HepG2 (cell line): Measurements from ENCODE around the gene AKAP10. TPM values are rescaled to one million over a fixed set of nuclear protein-coding genes. Genes with fewer than 3 reads are reported as not detected.

Source experiments
- KDM5A ChIP-seq: fragments of 200-600 bp; sonication (generic); IDR thresholded peaks from 2 replicates; pipeline ENCODE4 v1.7.0; 2018; ENCODE audit warnings: antibody characterized with exemption, mild to moderate bottlenecking, low read length, borderline replicate concordance
- RORA ChIP-seq: sonication (generic); formaldehyde crosslinking; IDR thresholded peaks from 2 replicates; pipeline ENCODE4 v1.5.0; 2020; ENCODE audit warnings: mild to moderate bottlenecking, missing genetic modification reagents, moderate library complexity
- ZNF121 ChIP-seq: sonication (generic); formaldehyde crosslinking; IDR thresholded peaks from 2 replicates; pipeline ENCODE4 v1.5.0; 2020; ENCODE audit warnings: mild to moderate bottlenecking, missing genetic modification reagents
- ZNF124 ChIP-seq: sonication (generic); formaldehyde crosslinking; IDR thresholded peaks from 2 replicates; pipeline ENCODE4 v1.4.0; 2020; ENCODE audit warnings: missing genetic modification reagents
- ZNF18 ChIP-seq: sonication (generic); formaldehyde crosslinking; IDR thresholded peaks from 2 replicates; pipeline ENCODE4 v1.8.0; 2022; ENCODE audit warnings: mild to moderate bottlenecking, missing genetic modification reagents; ENCODE audit not compliant: insufficient replicate concordance
- ZNF326 ChIP-seq: sonication (generic); formaldehyde crosslinking; IDR thresholded peaks from 2 replicates; pipeline ENCODE4 v1.4.0; 2020; ENCODE audit warnings: missing genetic modification reagents, borderline replicate concordance
- ZNF446 ChIP-seq: sonication (generic); formaldehyde crosslinking; IDR thresholded peaks from 2 replicates; pipeline ENCODE4 v1.5.0; 2020; ENCODE audit warnings: mild to moderate bottlenecking, missing genetic modification reagents
- ZNF546 ChIP-seq: sonication (generic); formaldehyde crosslinking; conservative IDR thresholded peaks from 2 replicates; pipeline ENCODE4 v1.8.1; 2023; ENCODE audit warnings: mild to moderate bottlenecking, missing genetic modification reagents
- ZNF710 ChIP-seq: sonication (generic); formaldehyde crosslinking; IDR thresholded peaks from 2 replicates; pipeline ENCODE4 v1.5.0; 2020; ENCODE audit warnings: mild to moderate bottlenecking, missing genetic modification reagents, borderline replicate concordance
- ZNF724P ChIP-seq: sonication (generic); formaldehyde crosslinking; IDR thresholded peaks from 2 replicates; pipeline ENCODE4 v1.8.0; 2022; ENCODE audit warnings: missing genetic modification reagents, borderline replicate concordance
- ZSCAN5A ChIP-seq: sonication (generic); formaldehyde crosslinking; IDR thresholded peaks from 2 replicates; pipeline ENCODE4 v1.8.0; 2022; ENCODE audit warnings: mild to moderate bottlenecking, missing genetic modification reagents, borderline replicate concordance
- polyA plus RNA-seq, 8 experiments: library from polyadenylated mRNA; depleted of rRNA in 3 of 8; stranded (reverse) in 7 of 8; unstranded in 1 of 8; fragments of >200 nt; fragmentation: Illumina TruSeq in 4 of 8; extraction: Trizol in 4 of 8; gene quantifications; 2 replicates each; pipeline versions ENCODE4 v1.2.1 to v1.2.3, GENCODE V29; 2011 to 2016; ENCODE audit warnings: low read depth in 4 of 8, missing spikeins in 1 of 8, mixed read lengths in 1 of 8; ENCODE audit not compliant: insufficient read depth in 1 of 8
- total RNA-seq, 5 experiments: library from RNA; depleted of rRNA; stranded (reverse); fragments of >200 nt; fragmentation: Illumina TruSeq; extraction: Trizol; gene quantifications; 2 replicates each; pipeline ENCODE4 v1.2.3, GENCODE V29; 2016; ENCODE audit warnings: low read depth in 1 of 5
- TF ChIP-seq, protein P1 (sequence below): sonication (generic); formaldehyde crosslinking; IDR thresholded peaks from 2 replicates; pipeline ENCODE4 v1.5.0; 2020; ENCODE audit warnings: mild to moderate bottlenecking, missing genetic modification reagents
- TF ChIP-seq, protein P2 (sequence below): sonication (generic); formaldehyde crosslinking; conservative IDR thresholded peaks from 2 replicates; pipeline ENCODE4 v1.4.0; 2020; ENCODE audit warnings: missing genetic modification reagents
- TF ChIP-seq, protein P3 (sequence below): sonication (generic); formaldehyde crosslinking; IDR thresholded peaks from 2 replicates; pipeline ENCODE4 v1.5.0; 2020; ENCODE audit warnings: mild to moderate bottlenecking, missing genetic modification reagents

The AKAP10 gene
- total and polyA plus RNA-seq, 2 of the 13 experiments (the other 11 are each of a cell fraction or from before 2014, with no cell fraction given): 17.6 to 21.7 TPM

DNA sequence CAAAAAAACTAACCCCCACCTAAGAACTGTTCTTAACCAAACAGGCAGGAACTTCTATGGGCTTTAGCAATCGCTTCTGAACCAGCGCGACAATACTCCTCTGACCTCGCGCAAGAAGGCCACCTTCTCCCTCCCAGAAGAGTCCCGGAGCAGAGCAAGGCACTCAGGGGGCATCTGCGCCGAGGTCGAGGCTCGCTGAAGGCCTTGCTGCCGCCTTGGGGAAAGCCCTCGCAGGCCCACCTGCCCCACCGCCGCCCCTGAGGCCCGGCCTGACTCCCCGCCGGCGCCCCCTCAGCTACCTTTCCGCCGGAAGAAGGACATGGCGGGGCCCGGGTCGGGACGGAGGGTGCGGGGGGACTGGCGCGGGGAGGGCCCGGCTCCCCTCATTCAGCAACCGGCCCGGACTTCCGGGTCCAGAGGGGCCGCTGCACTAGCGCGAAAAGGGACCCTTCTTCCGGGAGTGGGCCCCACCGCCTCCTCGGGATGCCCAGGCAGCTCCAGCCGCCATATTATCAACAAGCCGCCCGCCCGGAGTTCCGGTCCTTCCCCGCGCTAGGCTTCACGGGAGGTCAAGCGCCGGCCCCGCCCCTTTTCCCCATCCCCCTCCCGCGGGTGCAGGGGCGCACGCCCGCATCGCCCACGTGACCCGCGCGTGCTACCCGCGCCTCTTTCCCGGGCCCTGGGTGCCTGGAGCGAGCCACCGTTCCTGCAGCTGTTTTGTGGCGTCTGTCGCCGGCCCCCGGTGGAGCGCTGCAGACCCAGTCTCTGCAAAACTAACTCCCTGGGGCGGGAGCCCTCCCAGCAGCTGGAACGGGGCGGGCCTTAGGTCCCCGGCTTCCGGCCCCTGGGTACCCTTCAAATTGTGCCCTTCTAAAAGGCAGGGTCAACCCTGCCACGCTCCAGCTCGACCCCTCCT lies at the start of gene AKAP10 (continued):
- TF ChIP-seq ZNF18 (CRISPR knock-in tag) (peak; percentile 84), KDM5A (peak; percentile 63; the same call in 1 of the 2 replicates), ZNF326 (CRISPR knock-in tag) (no peak), ZNF121 (CRISPR knock-in tag) (no peak), ZNF710 (CRISPR knock-in tag) (no peak; the same call in 1 of the 2 replicates), ZNF124 (CRISPR knock-in tag) (peak; percentile 69), ZNF724P (peak; percentile 76; the same call in 1 of the 2 replicates), ZSCAN5A (CRISPR knock-in tag) (no peak), ZNF546 (CRISPR knock-in tag) (peak; percentile 98), ZNF446 (CRISPR knock-in tag) (no peak; the same call in 1 of the 2 replicates), RORA (no peak)
- TF ChIP-seq, protein P1, sequence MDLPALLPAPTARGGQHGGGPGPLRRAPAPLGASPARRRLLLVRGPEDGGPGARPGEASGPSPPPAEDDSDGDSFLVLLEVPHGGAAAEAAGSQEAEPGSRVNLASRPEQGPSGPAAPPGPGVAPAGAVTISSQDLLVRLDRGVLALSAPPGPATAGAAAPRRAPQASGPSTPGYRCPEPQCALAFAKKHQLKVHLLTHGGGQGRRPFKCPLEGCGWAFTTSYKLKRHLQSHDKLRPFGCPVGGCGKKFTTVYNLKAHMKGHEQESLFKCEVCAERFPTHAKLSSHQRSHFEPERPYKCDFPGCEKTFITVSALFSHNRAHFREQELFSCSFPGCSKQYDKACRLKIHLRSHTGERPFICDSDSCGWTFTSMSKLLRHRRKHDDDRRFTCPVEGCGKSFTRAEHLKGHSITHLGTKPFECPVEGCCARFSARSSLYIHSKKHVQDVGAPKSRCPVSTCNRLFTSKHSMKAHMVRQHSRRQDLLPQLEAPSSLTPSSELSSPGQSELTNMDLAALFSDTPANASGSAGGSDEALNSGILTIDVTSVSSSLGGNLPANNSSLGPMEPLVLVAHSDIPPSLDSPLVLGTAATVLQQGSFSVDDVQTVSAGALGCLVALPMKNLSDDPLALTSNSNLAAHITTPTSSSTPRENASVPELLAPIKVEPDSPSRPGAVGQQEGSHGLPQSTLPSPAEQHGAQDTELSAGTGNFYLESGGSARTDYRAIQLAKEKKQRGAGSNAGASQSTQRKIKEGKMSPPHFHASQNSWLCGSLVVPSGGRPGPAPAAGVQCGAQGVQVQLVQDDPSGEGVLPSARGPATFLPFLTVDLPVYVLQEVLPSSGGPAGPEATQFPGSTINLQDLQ: no peak
- TF ChIP-seq, protein P2, sequence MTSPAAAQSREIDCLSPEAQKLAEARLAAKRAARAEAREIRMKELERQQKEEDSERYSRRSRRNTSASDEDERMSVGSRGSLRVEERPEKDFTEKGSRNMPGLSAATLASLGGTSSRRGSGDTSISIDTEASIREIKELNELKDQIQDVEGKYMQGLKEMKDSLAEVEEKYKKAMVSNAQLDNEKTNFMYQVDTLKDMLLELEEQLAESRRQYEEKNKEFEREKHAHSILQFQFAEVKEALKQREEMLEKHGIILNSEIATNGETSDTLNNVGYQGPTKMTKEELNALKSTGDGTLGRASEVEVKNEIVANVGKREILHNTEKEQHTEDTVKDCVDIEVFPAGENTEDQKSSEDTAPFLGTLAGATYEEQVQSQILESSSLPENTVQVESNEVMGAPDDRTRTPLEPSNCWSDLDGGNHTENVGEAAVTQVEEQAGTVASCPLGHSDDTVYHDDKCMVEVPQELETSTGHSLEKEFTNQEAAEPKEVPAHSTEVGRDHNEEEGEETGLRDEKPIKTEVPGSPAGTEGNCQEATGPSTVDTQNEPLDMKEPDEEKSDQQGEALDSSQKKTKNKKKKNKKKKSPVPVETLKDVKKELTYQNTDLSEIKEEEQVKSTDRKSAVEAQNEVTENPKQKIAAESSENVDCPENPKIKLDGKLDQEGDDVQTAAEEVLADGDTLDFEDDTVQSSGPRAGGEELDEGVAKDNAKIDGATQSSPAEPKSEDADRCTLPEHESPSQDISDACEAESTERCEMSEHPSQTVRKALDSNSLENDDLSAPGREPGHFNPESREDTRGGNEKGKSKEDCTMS (CRISPR knock-in tag): no peak
- TF ChIP-seq, protein P3, sequence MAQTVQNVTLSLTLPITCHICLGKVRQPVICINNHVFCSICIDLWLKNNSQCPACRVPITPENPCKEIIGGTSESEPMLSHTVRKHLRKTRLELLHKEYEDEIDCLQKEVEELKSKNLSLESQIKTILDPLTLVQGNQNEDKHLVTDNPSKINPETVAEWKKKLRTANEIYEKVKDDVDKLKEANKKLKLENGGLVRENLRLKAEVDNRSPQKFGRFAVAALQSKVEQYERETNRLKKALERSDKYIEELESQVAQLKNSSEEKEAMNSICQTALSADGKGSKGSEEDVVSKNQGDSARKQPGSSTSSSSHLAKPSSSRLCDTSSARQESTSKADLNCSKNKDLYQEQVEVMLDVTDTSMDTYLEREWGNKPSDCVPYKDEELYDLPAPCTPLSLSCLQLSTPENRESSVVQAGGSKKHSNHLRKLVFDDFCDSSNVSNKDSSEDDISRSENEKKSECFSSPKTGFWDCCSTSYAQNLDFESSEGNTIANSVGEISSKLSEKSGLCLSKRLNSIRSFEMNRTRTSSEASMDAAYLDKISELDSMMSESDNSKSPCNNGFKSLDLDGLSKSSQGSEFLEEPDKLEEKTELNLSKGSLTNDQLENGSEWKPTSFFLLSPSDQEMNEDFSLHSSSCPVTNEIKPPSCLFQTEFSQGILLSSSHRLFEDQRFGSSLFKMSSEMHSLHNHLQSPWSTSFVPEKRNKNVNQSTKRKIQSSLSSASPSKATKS (CRISPR knock-in tag): no peak
